Stimulated activated CD8-positive, alpha-beta memory T cell treated with anti-CD3 and anti-CD28 coated beads, Interleukin-12 subunit alpha, Interleukin-12 subunit beta, amount 100 ng/mL, for 24 hours (primary cell): Measurements from ENCODE around the gene ELOVL6.
"Not testable (repeated sequence)": the region's sequence is repeated elsewhere in the genome, so short reads cannot be mapped to it uniquely, and the experiment has no call there.

Source experiments
- DNase-seq: peaks from one replicate; pipeline ENCODE4 v3.0.0-alpha.2; 2020; ENCODE audit errors: extremely low read depth

ELOVL6 gene

DNA sequence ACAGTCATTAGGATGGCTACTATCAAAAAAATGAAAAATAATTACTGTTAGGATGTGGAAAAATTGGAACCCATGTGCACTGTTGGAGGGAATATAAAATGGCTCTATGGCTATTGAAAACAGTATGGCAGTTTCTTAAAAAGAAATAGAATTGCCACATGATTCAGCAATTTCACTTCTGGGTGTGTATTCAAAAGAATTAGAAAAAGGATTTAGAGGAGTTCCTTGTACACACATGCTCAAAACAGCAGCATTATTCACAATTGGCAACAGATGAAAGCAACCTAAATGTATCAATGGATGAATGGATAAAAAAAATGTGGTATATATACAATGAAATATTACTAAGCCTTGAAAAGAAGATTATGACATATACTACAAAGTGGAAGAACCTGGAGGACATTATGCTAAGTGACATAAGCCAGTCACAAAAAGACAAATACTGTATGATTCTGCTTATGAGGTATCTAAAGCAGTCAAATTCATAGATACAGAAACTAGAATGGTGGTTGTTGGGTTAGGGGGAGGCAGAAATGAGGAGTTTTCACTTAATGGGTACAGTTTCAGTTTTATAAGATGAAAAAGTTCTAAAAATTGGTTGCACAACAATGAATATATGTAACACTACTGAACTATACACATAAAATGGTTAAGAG is 123.2 kb downstream of the ELOVL6 start:
- no peak for DNase-seq

DNA sequence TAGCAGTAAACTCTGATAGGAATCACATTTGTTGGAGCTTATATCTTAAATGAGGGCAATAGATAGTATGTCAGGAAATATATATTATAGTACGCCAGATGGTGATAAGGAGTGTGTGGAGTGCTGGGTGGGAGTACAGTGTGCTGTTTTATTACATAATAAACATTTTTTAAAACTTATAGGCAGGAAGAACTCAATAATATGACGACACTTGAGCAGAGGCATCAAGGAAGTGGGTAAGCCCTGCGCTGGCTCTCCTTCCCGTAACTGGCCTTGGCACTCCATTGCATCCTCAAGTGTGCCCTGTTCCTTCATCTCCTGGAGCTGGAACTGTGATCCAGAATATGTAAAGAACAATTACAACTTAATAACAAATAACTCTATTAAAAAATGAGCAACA is 123.8 kb downstream of the ELOVL6 start:
- no peak for DNase-seq

DNA sequence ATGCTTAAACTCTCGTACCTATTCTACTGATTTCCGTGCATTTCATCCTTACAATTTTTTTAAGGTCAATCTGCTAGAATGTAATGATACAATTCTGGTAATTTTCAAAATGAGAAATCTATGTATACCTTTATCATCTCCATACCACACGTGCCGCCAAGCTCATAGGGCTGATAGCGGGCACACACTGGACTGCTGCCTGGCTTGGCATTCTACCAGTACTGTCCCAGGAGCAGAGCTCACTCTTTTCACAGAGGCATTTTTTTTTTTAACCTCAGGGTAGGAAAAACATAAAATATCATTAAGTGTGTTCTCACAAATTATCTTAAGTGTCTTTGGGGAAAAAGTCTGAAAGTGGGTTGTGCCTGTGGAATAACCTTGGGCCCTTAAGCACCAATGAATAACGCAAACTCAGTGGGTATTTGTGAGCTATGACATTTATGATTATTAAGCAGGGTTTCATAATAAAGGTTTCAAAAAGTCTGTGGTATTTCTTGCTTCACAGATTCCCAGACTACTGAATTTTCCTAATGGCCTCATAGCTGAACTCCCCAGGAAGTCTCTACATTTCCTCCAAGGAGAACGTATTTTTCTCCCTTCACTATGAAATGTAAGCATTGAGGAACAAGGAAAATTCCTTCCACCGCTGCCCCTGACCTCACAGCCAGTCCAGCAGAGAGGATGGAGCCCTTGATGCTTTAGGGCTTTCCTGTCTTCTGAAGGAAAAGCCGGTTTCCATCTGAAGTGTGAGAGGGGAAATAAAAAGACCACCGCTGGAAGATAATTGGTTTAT is 125.2 kb downstream of the ELOVL6 start:
- DNase-seq, result no peak

DNA sequence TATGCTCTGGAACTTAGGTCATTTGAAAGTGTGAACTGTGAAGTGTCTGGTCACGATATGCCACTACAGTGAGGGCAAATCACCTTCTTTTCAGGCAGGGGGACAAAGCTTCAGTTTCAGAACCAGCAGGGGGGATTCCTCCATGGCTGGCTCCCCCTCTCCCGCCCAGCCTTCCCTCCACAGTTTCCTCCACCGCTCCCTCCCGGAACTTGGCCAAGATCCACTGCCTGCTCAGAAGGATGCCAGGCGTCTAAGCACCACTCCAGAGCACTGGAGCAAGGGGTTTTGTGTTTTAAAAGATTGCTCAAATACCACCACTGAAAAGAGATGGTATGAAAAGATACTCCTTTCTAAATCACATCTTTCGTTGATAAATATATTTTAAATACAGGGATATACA is 126.9 kb downstream of the ELOVL6 start:
- no peak for DNase-seq

DNA sequence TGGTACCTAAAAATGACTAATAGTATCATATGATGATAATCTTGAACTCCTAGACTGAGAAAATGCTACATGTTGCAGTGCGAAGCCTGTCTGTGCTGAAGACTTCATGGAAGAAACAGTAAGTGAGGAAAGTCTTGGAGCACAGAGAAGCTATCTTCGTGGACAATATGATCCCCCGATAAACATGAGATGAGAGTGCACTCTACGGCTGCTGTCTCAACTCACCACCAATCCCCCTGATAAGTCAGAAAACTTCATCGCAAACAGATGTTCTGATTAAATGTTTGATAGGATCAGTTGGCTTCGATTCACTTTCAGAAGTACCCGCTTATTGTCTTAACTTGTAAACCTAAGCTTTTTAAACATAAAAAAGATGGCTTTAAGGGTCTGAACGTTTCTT is 130.2 kb downstream of the ELOVL6 start:
- no peak for DNase-seq

DNA sequence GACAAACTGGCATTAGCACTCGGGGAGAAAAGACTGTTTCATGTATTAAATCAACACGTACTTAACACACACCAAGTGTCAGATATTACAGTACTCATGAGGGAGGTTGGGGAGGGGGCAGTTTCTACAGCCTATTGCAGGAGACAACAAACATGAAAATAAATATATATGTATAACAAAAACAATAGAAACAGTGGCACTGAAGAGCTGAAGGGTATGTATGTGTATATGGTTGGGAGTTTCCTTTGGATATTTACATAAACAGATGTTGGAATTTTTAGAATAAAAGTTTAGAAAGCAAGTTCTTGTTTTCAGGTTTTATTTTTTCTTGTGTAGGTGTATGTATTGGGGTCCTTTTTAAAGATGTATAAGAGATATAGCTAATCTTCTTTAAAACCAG is 133.5 kb downstream of the ELOVL6 start:
- DNase-seq, result no peak

DNA sequence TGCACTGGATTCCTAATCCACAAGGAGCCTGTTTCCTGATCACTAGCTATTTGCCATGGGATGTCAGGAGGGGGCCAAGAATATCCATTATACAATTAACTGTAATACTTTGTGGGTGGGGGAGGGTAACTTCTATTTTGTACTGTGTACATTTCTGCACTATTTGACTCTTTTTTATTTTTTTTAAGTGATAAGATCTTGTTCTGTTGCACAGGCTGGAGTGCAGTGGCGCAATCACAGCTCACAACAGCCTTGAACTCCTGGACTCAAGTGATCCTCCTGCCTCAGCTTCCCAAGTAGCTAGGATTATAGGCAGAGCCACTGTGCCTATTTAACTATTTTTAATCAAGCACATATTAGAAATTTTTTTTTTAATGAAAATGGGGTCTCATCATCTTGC is 134.1 kb downstream of the ELOVL6 start:
- DNase-seq, result no peak

DNA sequence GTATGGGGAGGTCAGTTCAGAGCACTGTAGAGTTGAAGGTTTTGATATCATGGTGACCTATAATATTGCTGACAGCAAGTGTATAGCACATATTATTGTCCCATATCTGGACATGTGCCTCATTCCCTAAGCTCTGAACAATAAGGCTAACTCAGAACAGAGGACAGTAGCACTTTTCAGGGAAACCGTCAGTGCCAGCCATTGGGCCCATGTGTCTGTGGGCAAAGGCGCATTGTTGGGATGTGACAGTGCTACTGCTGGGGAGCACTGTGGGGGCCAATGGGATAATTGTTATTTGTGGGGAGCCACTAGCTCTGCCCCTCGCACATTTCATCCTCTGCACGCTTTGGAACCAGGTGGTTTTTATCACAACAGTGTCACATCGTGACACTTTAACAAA is 136.2 kb downstream of the ELOVL6 start:
- no peak for DNase-seq

DNA sequence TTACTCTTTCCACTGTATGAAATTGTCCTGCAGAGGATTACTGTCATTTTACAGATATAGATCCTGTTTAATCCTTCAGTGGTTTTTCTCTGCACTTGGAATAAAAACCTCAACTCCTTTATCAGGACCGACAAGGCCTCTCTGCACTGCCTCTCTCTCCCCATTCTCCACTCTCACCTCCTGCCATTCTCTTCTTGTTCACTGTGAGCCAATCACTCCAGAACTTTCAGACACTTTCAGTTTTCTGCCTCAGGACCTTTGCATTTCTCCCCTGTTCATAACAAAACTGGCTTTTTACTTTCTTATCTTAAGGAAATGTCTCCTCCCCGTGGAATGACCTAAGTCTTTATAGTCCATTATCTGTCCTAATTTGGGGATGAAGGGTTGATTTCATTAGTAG is 137.3 kb downstream of the ELOVL6 start:
- no peak for DNase-seq

DNA sequence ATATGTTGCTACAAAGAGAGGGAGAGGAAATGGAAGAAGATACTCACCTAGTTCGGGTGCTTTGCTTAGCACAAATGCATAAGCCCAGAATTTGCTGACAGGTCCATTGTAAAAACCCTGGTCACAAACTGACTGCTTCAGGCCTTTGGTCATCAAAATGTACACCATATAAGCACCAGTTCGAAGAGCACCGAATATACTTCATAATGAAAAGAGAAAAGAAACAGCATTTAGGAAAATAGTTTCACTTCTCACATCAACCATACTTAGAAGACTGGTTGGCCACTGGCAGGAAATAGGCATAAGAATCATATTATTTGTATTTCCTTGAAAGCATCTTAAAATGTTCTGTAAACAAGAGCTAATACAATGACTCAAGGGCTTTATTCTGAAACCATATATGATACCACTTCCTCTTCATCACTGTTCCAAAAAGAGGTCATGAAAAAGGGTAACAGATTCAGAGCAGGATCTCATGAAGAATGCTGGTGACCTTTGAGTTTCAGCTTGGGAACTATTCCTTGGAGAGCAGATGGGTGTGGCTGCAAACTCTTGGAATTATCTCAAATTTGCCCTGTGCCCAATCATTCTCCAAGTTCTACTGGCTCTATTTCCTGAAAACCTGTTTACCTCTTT is 138.7 kb downstream of the ELOVL6 start:
- DNase-seq, result no peak

DNA sequence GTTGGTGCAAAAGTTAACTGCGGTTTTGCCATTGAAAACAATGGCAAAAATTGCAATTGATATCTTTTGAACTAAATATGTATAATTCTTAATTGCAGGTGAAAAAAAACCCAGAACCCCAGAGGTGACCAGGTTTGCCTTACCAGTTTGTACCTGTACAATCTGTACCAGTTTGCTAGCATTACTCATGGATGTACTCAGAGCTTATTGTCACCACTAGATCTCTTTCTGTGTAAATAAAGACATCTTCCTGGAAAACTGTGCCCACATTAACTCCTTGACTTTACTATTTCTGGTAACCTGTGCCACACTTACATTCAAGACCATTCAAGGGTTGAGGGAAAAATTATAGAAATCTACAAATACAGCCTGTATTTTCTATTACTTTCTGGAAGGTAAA is 139.7 kb downstream of the ELOVL6 start:
- DNase-seq, result no peak

DNA sequence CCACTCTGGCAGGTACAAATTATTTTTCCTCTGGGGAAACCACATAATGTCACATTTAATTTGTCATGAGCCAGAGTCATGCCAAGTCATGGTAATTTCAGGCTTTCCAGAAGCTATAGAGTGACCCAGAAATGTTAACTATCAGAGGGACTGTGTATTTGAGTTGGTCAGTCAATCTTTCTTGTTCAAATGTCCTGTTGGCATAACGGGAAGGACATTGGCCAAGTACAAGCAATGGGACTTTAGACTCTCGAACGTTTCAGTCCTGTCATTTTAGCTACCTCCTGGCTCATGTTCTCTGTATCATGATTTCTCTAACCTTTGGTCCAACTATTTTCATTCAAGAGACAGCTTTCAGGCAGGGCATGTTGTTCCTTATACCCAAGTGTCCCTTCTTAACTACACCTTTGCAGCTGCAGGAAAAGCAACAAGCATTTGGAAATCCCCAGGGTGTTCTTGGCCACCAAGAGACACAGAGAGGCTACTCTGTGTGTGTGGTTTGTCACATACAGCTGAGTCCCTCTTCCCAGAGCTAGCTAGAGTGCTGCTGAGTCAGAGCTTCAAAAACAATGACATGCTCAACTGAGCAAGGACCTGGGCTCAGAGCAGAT is 143.2 kb downstream of the ELOVL6 start:
- DNase-seq, result no peak

DNA sequence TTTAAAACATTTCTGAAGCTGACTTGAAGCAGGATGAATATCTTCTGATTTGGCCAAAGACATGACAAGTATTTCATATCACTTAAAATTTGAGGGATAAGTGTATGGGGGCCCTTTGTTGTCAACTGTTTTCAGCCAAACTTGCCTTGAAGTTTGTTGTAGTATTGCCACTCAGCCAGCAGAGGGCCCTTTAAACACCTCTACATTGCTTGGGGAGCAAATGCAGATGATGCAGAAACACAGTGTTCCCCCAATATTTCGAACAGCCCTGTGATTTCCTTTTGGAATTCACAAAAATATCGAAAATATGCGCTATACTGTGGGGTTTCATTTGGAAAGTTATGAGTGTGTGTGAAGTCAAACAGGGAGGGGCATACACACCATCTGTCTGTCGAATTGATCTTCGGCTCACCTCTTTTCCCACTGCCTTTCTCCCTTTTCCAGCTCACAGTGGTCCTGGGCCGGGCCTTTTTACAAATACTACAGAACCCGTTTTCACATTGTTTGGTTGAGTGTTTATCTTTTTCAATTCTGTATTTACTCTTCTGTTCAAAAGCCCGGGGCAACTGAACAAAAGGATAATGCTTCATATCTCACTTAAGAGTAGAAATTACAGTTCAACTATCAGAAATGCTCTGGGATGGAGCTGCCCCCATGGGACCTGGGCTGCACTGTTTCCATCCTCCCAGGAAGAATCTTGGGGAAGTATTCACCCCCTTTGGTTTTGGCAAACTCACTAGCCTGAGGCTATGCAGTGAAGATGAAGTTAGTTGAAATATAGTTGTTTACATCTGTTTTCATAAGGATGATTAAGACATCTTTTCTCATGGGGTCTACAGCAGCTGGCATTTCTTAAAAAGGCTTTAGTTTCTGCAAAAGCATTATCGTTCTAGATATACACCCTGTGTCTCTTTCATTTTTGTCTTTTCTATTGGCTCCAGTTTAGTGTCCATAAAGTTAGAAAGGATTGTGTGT is 148.2 kb downstream of the ELOVL6 start:
- DNase-seq, result no peak

DNA sequence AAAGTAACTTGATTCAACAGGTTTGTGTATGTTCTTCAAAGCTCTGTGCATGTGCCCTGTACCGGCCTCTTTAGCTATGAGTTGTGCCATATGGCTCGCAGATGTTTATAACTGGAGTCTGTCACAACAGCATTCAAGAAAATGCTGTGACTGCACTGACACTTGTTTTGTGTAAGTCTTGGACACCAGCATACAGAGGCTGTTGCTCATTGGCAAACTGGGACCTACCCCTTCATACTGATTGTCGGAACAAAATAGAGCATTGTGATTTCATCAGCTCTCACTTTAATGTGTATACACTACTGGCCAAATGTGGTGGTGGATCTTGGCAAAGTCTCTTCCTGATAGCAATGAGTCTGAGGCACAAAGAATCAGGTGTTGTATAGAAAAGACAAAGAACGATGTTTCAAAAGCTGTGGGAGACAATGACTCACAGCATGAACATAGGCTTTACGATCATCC is 151.8 kb downstream of the ELOVL6 start:
- DNase-seq, result no peak

DNA sequence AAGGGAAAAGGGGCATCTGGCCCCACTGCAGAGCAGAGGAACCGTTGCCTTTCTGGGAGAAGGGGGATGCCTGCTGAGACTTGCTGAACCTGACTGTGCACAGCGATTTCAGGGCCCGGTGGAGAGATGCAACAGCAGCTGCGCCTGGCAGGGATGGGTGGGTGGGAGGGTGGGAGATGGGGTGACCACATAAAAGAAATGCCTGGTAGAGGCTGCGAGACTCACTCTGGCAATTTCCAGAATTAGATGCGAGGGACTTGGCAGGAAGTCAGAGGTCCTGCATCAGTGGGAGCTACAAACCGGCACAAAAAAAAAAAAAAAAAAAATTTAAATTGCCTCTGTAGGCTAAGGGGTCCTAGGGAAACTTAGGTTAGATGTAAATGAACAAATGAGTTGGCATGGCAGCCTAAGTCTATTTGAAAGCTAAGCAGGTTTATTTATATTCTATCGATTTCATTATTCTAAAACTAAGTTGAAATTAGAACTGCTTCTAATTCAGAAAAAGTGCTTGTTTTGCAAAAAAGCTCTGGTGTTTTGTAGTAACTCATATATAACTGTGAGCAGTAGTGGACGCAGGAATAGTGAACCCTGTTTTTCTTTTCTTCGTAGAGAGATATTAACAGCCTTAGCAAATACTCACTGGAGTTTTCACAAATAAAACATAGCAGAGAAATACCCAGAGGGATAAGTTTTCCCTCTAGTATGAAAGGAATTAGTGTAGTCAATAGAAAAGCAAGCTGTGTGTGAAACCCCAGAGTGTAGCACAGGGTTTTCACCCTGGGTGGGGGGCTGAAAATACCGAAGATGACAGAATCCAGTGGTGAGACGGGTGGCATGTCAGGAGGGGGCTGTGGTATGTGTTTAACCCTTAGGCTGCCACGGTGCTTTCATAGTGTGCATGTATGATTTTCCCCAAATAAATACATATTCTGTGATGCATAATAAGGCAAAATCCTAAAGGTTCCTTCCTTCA is 155.6 kb downstream of the ELOVL6 start:
- DNase-seq, result no peak

DNA sequence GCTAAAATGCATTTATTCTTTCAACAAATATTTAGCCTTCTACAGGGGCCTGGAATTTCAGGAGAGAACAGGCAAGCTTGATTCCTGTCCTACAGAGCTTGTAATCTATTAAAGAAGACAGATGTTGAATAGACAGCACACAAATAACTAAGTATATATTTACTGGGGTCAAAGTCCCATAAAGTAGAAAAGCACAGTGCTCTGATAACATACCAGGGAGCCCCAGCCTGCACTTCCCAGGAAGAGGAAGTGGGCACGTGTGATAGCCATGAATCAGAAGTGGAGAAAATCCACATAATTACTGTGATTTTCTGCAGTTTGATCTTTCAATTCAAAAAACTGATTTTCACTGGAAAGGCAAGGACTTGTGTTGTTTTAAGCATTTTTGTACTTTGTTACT is 156.7 kb downstream of the ELOVL6 start:
- DNase-seq, result no peak

DNA sequence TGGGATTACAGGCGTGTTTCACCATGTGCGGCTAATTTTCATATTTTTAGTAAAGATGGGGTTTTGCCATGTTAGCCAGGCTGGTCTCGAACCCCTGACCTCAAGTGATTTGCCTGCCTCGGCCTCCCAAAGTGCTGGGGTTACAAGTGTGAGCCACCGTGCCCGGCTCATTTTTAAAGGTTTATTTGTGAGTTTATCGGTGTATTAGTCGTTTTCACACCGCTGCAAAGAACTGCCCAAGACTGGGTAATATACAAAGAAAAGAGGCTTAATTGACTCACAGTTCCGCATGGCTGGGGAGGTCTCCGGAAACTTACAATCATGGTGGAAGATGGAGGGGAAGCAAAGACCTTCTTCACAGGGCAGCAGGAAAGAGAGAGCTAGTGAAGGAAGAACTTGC is 159.3 kb downstream of the ELOVL6 start:
- DNase-seq, result not testable (repeated sequence)

DNA sequence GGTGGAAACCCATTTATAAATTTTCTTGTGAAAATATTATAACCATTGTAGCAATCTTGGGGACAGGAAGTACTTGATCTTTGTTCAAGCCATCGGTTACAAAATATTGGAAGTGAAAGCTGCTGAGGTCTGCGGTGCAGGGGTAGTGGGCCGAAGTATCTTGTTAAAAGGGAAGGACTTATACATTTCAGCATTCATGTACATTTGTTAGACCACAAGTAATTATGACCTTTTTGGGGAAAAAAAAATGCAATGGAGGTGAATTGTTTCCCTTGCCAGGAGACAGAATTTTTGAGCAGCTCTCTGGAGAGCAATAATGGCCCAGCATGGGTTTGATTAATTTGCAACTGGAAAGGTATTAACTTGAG is 164.4 kb downstream of the ELOVL6 start:
- DNase-seq, result no peak

DNA sequence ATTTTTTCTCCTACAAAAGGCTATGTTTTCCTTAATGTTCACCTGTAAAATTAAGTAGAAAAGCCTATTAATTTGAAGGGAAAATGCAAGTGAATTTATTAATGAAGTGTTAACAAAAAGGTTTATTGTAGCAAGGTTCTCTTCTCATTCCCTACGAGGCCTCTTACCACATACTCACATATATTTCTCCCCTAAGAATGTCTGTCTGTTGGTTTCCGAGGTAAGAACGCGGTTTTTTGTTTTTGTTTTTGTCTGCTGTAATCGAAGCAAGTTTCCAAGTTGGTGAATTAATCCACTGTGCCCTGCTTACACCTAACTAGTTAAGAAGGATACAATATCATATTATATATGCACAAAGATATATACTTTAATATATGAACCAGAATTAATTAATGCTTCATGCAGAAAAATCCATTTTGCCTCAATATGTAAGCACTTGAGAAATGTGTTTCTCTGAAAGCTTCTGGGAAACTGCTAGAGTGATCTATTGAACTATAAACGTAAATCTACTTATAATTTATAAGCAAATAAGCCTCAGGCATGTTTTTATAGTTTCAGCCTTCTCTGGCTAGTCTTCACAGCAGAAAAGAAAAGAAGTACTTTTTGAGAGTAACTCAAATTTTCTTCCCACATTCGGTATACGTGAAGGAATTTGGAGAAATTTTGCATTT is 164.9 kb downstream of the ELOVL6 start:
- DNase-seq, result no peak

DNA sequence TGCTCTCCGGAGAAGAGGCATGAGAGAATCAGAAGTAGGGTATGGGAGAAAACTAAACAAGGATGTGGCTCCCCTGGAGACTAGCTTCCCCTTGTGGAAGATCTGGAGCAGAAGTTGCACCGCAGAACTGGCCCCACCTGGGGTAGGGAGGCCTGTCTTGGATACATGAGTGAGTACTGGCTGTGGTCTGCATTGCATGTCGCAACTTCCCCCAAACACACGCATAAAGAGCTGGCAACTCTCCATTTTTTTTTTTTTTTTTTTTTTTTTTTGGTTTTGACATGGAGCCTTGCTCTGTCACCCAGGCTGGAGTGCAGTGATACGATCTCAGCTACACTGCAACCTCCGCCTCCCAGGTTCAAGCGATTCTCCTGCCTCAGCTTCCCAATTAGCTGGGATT is 165.8 kb downstream of the ELOVL6 start:
- no peak for DNase-seq
